Heart right ventricle (tissue), 16 donors: ENCODE measurements around the gene PTGES2. TPM values are rescaled to one million over a fixed set of nuclear protein-coding genes. Genes with fewer than 3 reads are reported as not detected.
"Not testable (repeated sequence)": the region's sequence is repeated elsewhere in the genome, so short reads cannot be mapped to it uniquely, and the experiment has no call there.

Experiments used
- ATAC-seq, 8 donors: fragments of 200-7000 bp; cut with Tn5 transposase; one replicate each; pipeline ENCODE4 v1.9.1; 2020; ENCODE audit warnings: mild to moderate bottlenecking in 8 of 8, moderate library complexity in 8 of 8, moderate number of reproducible peaks in 1 of 8
- DNase-seq, 2 donors: peaks; one replicate each; pipeline ENCODE4 v3.0.0-alpha.2; 2020
- H3K27ac ChIP-seq, 10 donors: fragments of 200-600 bp; sonication (generic) in 2 of 10; one replicate each; pipeline versions ENCODE4 v1.5.0 to v1.8.0; 2020 to 2022; ENCODE audit warnings: mild to moderate bottlenecking in 3 of 10
- H3K27me3 ChIP-seq, 7 donors: fragments of 200-600 bp; one replicate each; pipeline ENCODE4 v1.8.0; 2021 to 2022; ENCODE audit warnings: mild to moderate bottlenecking in 2 of 7
- H3K36me3 ChIP-seq, 9 donors: fragments of 200-600 bp; sonication (generic) in 1 of 9; one replicate each; pipeline versions ENCODE4 v1.5.0 to v1.8.0; 2020 to 2022; ENCODE audit warnings: mild to moderate bottlenecking in 2 of 9
- H3K4me1 ChIP-seq, 9 donors: fragments of 200-600 bp; sonication (generic) in 1 of 9; one replicate each; pipeline versions ENCODE4 v1.5.0 to v1.8.0; 2020 to 2022; ENCODE audit warnings: mild to moderate bottlenecking in 4 of 9
- H3K4me3 ChIP-seq, 10 donors: fragments of 200-600 bp; sonication (generic) in 2 of 10; one replicate each; pipeline versions ENCODE4 v1.5.0 to v1.8.0; 2020 to 2022; ENCODE audit warnings: mild to moderate bottlenecking in 7 of 10, moderate library complexity in 2 of 10
- H3K9me3 ChIP-seq, 11 donors: fragments of 200-600 bp in 10 of 11; sonication (generic) in 2 of 11; one replicate each; pipeline versions ENCODE4 v1.5.0 to v1.8.0; 2013 to 2022; ENCODE audit warnings: mild to moderate bottlenecking in 2 of 11, control low read depth in 1 of 11, moderate library complexity in 1 of 11
- CTCF ChIP-seq, 9 donors: fragments of 200-600 bp; sonication (generic) in 2 of 9; IDR thresholded peaks; one replicate each; pipeline versions ENCODE4 v1.5.0 to v1.8.0; 2021 to 2022; ENCODE audit warnings: antibody characterized with exemption in 9 of 9, mild to moderate bottlenecking in 5 of 9, moderate library complexity in 1 of 9
- WGBS, 2 donors: extraction: QIAGEN DNeasy Blood & Tissue Kit; methylation state at CpG; one replicate each; pipeline ENCODE4 v1.1.7; 2013; ENCODE audit warnings: inconsistent platforms in 1 of 2; 5-methylcytosine and 5-hydroxymethylcytosine counted together
- intact Hi-C, 10 donors: fragments of 100-400 bp; cut with DNase I; formaldehyde crosslinking; loops; one replicate each; pipeline versions ENCODE4 v1.11.1 to v1.14.2; 2022
- polyA plus RNA-seq, 2 donors: library from polyadenylated mRNA; stranded (reverse); fragments of 200-250 nt; gene quantifications; one replicate each; pipeline ENCODE4 v1.2.3, GENCODE V29; 2013
- total RNA-seq, 10 donors: library from RNA; stranded (reverse); fragmentation: NEBNext Ultra II Directional in 3 of 10; extraction: Animal tissue kit (Norgen Biotek cat#: 25700) in 3 of 10; gene quantifications; one replicate each; pipeline versions ENCODE4 v1.2.1 to v1.2.4, GENCODE V29; 2021 to 2023
- donor health status: Arrhythmogenic right ventricular cardiomyopathy.
- donor health status: ischemic (EF 13 %, LVEDD 7.1; RV severe dilation, severe dysfunction).
- donor health status: healthy with polysubstance abuse.
- donor health status: DM: no; HTN: yes; CAD: no.
- donor health status: DM: no; HTN: no; CAD: no.
- donor health status: ischemic (EF 25% LVEDD 6.9; RV normal size, moderate dysfunction).
- donor health status: ischemic (EF 25% LVEDD 5.7; RV mildly dilated, moderate dysfunction).
- donor health status: healthy.
- donor health status: DM: yes; HTN: yes; CAD: no.
- donor health status: Ischemic cardiomyopathy.
- donor health status: ischemic (EF 35%, LVEDD 5.7; RV mildly dilated, moderate dysfunction).
- donor health status: nonischemic (EF 11% LVEDD 7.7; RV severe dilation, severe dysfunction).
- donor health status: DM: yes; HTN: yes; CAD: no.
- donor health status: PGD.
- donor health status: ischemic (EF 29% LVEDD 5.4; RV normal size, mild dysfunction).
- donor health status: nonischemic (EF 23%, LVEDD 6.1; RV moderate dilation, normal function).

Gene PTGES2
- total and polyA plus RNA-seq, 12 donors, result 117 to 166 (median 147) TPM

GRCh38 chr9:128129976-128130590 is 2.6 kb upstream of the PTGES2 start:
- intact Hi-C loops, ATAC-seq, H3K4me3 ChIP-seq, H3K36me3 ChIP-seq, H3K27ac ChIP-seq, H3K27me3 ChIP-seq: not testable (repeated sequence)
- H3K9me3 ChIP-seq, result peaks cover 0 to 10% (median 0%) of the 10 kb centered on the region in 11 donors
- WGBS, 2 donors, result 30 to 35% methylated on average over 12 of the region's 12 CpGs
- peak in 8 of 9 donors; percentile 23 to 62 (median 55) for TF ChIP-seq CTCF (IDR thresholded peaks at IDR 0.05)
- peaks cover 13 to 43% (median 29%) of the 10 kb centered on the region in 9 donors for H3K4me1 ChIP-seq
- peak in 1 of 2 donors; percentile 62 for DNase-seq

- intact Hi-C loops, result no loop called here
- Histone ChIP-seq H3K4me1 (peaks cover 13 to 49% (median 31%) of the 10 kb centered on the region in 9 donors), H3K36me3 (peaks cover 0 to 14% (median 4%) of the 10 kb centered on the region in 9 donors), H3K27me3 (no peaks in the 10 kb centered on the region), H3K27ac (peak overlapping the region in 9 of 10 donors; percentile 94 to 99 (median 97)), H3K4me3 (peak overlapping the region; percentile 55 to 100 (median 91)), H3K9me3 (peaks cover 0 to 9% (median 0%) of the 10 kb centered on the region in 11 donors)
- TF ChIP-seq CTCF (IDR thresholded peaks at IDR 0.05), result no peak
- peak in 1 of 2 donors; percentile 30 for DNase-seq
- ATAC-seq, result peak in 2 of 8 donors; percentile 0 to 8
- WGBS, 2 donors, result 60 to 64% methylated on average over 29 of the region's 29 CpGs
Measured at GRCh38 chr9:128128836-128129590, 1.5 kb upstream of the PTGES2 start.

GRCh38 chr9:128127990-128128835 is 684 bp upstream of the PTGES2 start:
- Histone ChIP-seq H3K27ac (peak overlapping the region; percentile 94 to 99 (median 97)), H3K27me3 (no peaks in the 10 kb centered on the region), H3K4me1 (peaks cover 13 to 49% (median 31%) of the 10 kb centered on the region in 9 donors), H3K9me3 (peaks cover 0 to 4% (median 0%) of the 10 kb centered on the region in 11 donors), H3K36me3 (peaks cover 0 to 22% (median 11%) of the 10 kb centered on the region in 9 donors), H3K4me3 (peak overlapping the region; percentile 55 to 100 (median 91))
- WGBS, 2 donors, result 0 to 1% methylated on average over 82 of the region's 82 CpGs
- intact Hi-C loops, result loop anchor here in 1 of 10 donors (2.0 kb wide), 1 partner anchor 59 kb away; the partner anchor contains the start of gene SLC25A25
- ATAC-seq (peak; percentile 86 to 94 (median 92)), DNase-seq (peak; percentile 84 to 88)
- TF ChIP-seq CTCF (IDR thresholded peaks at IDR 0.05), result peak in 1 of 9 donors; percentile 3
